A673 (cell line): ENCODE data around the gene SEC16A. TPM values are rescaled to one million over a fixed set of nuclear protein-coding genes. Genes with fewer than 3 reads are reported as not detected.

ENCODE experiments used
- BruUV-seq: library from RNA; stranded (reverse); fragments of 400-500 nt; replicated peaks from 2 replicates; lab custom pipeline; 2021; lab: Mats Ljungman, UMichigan
- CTCF ChIA-PET: fragments of 300-600 bp; sonication (Branson Sonifier 250); formaldehyde crosslinking; loops from one replicate; lab custom pipeline; 2022; ENCODE audit warnings: antibody characterized with exemption; lab: Charles Lee
- POLR2A ChIA-PET: fragments of 300-600 bp; sonication (Branson Sonifier 250); formaldehyde crosslinking; loops from one replicate; lab custom pipeline; 2022; ENCODE audit warnings: antibody characterized with exemption; ENCODE audit not compliant: low non-redundant PET; lab: Charles Lee
- DNase-seq: peaks from one replicate; pipeline ENCODE4 v3.0.0-alpha.2; 2015; ENCODE audit warnings: low spot score
- H3K27ac ChIP-seq: fragments of 200-600 bp; sonication (generic); 2 replicates; pipeline ENCODE4 v1.5.1; 2016; ENCODE audit warnings: mixed run types, low read depth, mild to moderate bottlenecking, mixed read lengths, antibody characterized with exemption, low read length; ENCODE audit not compliant: poor library complexity, severe bottlenecking
- H3K27me3 ChIP-seq: fragments of 200-600 bp; sonication (generic); replicated peaks from 2 replicates; pipeline ENCODE4 v1.6.1; 2017; ENCODE audit warnings: mixed run types, low read depth, mild to moderate bottlenecking, mixed read lengths, antibody characterized with exemption, low read length; ENCODE audit not compliant: insufficient read depth, poor library complexity
- H3K36me3 ChIP-seq: fragments of 200-600 bp; sonication (generic); 2 replicates; pipeline ENCODE4 v1.6.1; 2016; ENCODE audit warnings: mixed run types, mild to moderate bottlenecking, mixed read lengths, antibody characterized with exemption, low read length; ENCODE audit not compliant: insufficient read depth, poor library complexity, severe bottlenecking
- H3K4me1 ChIP-seq: fragments of 200-600 bp; sonication (generic); 2 replicates; pipeline ENCODE4 v1.6.1; 2017; ENCODE audit warnings: mixed run types, mild to moderate bottlenecking, mixed read lengths, antibody characterized with exemption, low read length; ENCODE audit not compliant: insufficient read depth, poor library complexity, severe bottlenecking
- H3K4me3 ChIP-seq: fragments of 200-600 bp; sonication (generic); 2 replicates; pipeline ENCODE4 v1.5.1; 2016; ENCODE audit warnings: low read depth, mixed run types, mild to moderate bottlenecking, mixed read lengths, low read length; ENCODE audit not compliant: poor library complexity, severe bottlenecking
- H3K9me3 ChIP-seq: fragments of 200-600 bp; sonication (generic); 2 replicates; pipeline ENCODE4 v1.6.1; 2016; ENCODE audit warnings: mixed run types, low read depth, mild to moderate bottlenecking, mixed read lengths, antibody characterized with exemption, low read length; ENCODE audit not compliant: poor library complexity, severe bottlenecking
- CTCF ChIP-seq: fragments of 300-800, 200-600 bp; sonication (generic); conservative IDR thresholded peaks from 2 replicates; pipeline ENCODE4 v1.5.1; 2017; ENCODE audit warnings: low read depth, mild to moderate bottlenecking, antibody characterized with exemption, low read length, moderate library complexity, mixed read lengths
- EZH2 ChIP-seq: fragments of 200-600 bp; sonication (generic); IDR thresholded peaks from 2 replicates; pipeline ENCODE4 v1.6.1; 2017; ENCODE audit warnings: borderline replicate concordance, low read depth, mild to moderate bottlenecking, mixed read lengths, antibody characterized with exemption, low read length; ENCODE audit not compliant: poor library complexity, severe bottlenecking
- intact Hi-C: fragments of 100-400 bp; cut with micrococcal nuclease; formaldehyde crosslinking; loops from one replicate; pipeline ENCODE4 v1.10.0; 2022; ENCODE audit not compliant: unreplicated experiment
- total RNA-seq: library from RNA; stranded (reverse); gene quantifications from 2 replicates; pipeline ENCODE4 v1.2.3, GENCODE V29; 2021

SEC16A gene
- total RNA-seq, 1 experiment from 2014 or later = 72.9 TPM

GRCh38 chr9:136493567-136493971 lies 10.7 kb upstream of the SEC16A start:
- ChIA-PET CTCF (no interaction called here), POLR2A (no interaction called here)
- intact Hi-C loops = no loop called here
- Histone ChIP-seq H3K27ac (no peak overlapping the region), H3K4me3 (no peak overlapping the region), H3K9me3 (no peaks in the 10 kb centered on the region), H3K36me3 (peaks cover 19% of the 10 kb centered on the region), H3K4me1 (no peaks in the 10 kb centered on the region), H3K27me3 (no peaks in the 10 kb centered on the region)
- no peak for TF ChIP-seq CTCF
- TF ChIP-seq EZH2 = no peak
- BruUV-seq = no TSS peak
- DNase-seq = no peak

GRCh38 chr9:136492978-136493522 lies 10.2 kb upstream of the SEC16A start:
- DNase-seq = no peak

GRCh38 chr9:136489731-136490130 lies 6.9 kb upstream of the SEC16A start:
- no peak for DNase-seq
- no peaks in the 10 kb centered on the region for H3K27me3 ChIP-seq
- H3K9me3 ChIP-seq = no peaks in the 10 kb centered on the region
- no TSS peak for BruUV-seq
- ChIA-PET POLR2A (no interaction called here), CTCF (interaction anchor here (0.5 to 1.0 kb wide), 4 partner anchors 34 to 1061 kb away, joined by 3 to 10 read pairs (median 5); partner anchors contain the start of gene PNPLA7)
- TF ChIP-seq CTCF (no peak), EZH2 (no peak)
- intact Hi-C loops = no loop called here
- peaks cover under 1% of the 10 kb centered on the region for H3K4me1 ChIP-seq
- H3K4me3 ChIP-seq = no peak overlapping the region
- no peaks in the 10 kb centered on the region for H3K36me3 ChIP-seq
- H3K27ac ChIP-seq = no peak overlapping the region

More at GRCh38 chr9:136492978-136493522, 10.2 kb upstream of the SEC16A start:
- ChIA-PET POLR2A (no interaction called here), CTCF (no interaction called here)
- intact Hi-C loops = no loop called here
- Histone ChIP-seq H3K9me3 (no peaks in the 10 kb centered on the region), H3K36me3 (peaks cover 15% of the 10 kb centered on the region), H3K27me3 (no peaks in the 10 kb centered on the region), H3K27ac (no peak overlapping the region), H3K4me1 (no peaks in the 10 kb centered on the region), H3K4me3 (no peak overlapping the region)
- BruUV-seq = no TSS peak
- TF ChIP-seq EZH2 (no peak), CTCF (no peak)
